GM18526 (cell line): ENCODE results near the gene SLC5A6.

Experiments used
- POLR2A ChIP-seq: IDR thresholded peaks from 3 replicates; pipeline ENCODE4 v1.6.1; 2011; ENCODE audit not compliant: insufficient read length; ENCODE audit errors: extremely low read depth

SLC5A6 gene

DNA sequence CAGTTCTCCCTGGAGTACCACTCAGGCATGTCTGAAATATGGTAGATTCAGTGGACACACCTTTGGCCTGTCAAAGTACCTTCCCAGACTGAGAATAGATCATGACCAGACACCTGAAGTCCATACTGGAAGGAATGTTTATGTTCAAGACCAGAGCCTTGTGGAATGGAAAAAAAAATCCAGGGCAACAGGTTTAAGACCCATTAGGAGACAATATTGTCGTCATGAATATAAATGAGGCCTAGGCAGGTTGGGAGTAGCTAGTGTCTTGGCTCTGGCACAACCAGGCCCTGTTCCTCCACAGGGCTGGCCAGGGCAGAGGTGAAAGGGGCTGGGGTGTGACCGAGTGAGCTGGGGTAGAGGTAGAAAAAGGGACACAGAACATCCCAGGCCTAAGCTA is 13.4 kb downstream of the SLC5A6 start:
- no peak for TF ChIP-seq POLR2A

DNA sequence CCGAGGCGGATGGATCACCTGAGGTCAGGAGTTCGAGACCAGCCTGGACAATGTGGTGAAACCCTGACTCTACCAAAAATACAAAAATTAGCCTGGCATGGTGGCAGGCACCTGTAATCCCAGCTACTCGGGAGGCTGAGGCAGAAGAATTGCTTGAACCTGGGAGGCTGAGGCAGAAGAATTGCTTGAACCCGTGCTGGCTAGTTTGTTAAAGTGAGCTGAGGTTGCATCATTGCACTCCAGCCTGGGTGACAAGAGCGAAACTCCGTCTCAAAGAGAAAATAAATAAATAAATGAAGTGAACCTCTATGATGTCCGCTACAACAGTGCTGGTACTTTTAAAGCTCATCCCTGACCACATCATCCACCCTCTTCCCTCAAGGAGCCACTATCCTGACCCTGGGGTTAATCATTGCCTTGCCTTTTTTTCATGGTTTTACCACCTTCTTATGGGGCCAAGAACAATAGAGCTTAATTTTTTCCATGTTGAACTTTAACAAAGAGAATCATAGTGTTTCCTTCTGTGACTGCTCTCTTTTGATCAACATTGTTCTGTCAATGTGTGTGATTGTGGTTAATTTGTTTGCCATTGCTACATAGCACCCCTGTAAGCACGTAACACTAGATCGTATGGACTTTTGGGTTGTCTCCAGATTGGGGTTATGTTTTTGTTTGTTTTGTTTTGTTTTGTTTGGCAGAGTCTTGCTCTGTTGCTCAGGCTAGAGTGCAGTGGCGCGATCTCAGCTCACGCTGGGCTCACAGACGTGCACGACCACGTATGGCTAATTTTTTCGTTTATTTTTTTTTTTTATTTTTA is 17.3 kb downstream of the SLC5A6 start:
- TF ChIP-seq POLR2A = no peak

DNA sequence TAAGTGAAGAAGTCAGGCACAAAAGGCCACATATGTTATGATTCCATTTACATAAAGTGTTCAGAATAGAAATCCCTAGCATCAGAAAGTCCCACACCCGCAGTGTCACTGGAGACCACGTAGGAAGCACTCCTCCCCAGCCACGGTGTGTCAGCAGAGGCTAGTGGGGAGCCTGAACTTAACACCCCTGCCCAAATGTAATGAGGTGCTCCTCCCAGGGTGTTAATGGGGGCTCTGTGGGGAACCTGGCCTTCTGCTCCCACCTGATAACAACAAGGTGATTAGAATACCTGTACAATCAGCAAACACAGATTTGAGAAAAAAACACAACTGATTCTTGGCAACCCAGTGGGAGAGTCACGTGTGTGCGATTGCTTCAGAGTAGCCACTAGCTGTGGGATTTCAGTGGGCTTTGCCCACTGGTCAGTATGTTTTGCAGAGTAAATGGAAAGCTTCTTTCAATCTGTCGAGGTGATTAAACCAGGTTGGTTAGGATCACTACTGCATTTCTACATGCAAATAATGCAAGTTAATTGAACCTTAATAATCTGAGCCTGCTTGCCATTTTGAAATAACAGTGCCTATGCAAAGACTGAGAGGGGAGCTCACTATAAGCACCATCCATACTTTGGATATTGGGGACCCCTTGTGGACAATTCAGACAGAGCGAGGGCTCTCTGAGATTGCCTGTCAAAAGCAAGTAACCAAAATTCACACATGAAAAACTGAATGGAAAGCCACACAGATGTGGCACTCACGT is 20.8 kb downstream of the SLC5A6 start:
- TF ChIP-seq POLR2A = no peak

DNA sequence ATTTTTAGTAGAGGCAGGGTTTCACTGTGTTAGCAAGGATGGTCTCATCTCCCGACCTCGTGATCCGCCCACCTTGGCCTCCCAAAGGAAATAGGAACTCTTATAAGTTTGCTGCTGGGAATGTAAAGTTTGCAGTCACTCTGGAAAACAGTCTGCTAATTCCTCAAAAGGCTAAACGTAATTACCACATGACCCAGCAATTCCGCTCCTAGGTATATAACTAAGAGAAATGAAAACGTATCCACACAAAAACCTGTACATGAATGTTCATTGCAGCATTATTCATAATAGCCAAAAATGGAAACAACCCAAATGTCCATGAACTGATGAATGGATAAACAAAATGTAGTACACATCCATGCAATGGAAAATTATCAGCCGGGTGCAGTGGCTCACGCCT is 22.1 kb downstream of the SLC5A6 start:
- no peak for TF ChIP-seq POLR2A

DNA sequence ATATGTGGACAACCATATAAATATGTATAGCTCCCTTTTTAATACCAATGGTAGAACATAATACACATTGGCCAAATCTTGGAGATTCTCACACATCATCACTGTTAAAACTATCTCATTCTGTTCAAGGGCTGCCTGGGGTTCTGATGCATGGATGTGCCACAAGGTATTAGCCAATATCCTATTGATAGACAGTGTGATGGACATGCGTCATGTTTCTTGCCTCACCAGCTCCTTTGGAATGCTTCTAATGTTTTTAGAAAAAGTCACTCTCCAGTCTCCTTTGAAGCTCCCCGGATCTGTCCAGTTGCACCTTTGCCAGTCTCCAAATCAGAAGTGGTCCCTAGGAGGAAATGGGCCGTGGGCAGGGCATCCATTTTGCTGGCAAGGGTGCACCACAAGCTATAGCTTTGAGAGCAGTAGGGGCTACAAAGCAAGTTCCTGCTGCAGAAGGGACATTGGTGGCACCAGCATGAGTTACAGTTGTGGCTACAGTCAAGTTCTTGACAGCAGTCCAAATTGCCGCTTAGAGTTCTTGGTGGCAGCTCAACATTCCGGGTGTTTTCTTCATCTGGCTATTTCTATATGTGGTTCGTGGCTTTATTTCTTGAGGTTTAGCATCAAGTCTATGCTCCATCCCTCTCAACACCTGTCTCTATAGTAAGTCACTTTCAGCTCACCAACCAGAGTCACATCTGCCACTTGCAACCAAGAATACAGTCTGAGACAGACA is 25.3 kb downstream of the SLC5A6 start:
- TF ChIP-seq POLR2A = no peak

DNA sequence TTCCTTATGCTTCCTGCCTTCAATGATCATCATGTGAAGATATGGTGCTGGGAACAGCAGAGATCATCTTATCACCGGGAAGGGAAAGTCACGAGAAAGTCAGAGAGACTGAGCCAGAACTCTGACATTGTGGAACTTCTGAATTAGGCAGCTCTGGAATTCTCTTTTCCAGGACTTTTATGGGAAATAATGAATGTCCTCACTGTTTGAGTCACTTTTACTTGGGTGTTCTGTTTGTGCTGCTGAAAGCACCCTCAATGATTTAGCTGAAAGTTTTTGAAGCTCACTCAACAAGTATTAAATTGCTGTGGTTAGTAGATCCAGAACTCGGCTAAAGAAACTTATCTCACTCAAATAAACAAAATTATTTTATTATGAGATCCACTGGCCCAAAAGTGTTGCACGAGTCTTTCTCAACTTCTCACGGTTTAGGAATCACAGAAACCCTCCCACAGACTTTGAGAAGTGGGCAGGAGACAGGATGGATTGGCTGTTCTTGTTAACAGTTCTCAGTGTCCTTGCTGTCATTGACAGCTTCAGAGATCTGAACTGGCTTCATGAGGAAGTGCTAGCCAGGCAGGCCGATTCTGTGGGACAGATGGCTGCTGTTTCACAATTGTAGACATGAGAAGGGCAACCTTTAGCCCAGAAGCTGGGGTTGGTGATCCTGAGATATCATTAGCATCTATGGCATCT is 26.6 kb downstream of the SLC5A6 start:
- TF ChIP-seq POLR2A = no peak

DNA sequence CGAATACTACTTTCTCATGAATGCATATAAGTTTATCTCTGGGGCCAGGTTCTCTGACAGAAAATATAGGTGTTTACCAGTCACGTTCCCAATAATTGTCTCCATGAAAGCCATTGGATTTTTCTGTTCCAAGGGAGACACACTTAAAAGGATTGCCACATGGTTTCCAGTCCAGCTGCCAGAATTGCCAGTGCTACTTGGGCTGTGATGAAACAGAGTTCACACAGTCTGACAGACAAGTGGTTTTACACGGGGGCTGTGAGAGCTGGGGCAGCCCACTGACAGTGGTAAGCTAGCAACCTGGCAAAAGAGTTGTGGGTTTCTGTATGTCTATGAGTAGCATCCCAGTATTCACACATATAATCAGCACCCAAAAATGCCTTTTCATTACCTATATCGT is 28.0 kb downstream of the SLC5A6 start:
- no peak for TF ChIP-seq POLR2A

DNA sequence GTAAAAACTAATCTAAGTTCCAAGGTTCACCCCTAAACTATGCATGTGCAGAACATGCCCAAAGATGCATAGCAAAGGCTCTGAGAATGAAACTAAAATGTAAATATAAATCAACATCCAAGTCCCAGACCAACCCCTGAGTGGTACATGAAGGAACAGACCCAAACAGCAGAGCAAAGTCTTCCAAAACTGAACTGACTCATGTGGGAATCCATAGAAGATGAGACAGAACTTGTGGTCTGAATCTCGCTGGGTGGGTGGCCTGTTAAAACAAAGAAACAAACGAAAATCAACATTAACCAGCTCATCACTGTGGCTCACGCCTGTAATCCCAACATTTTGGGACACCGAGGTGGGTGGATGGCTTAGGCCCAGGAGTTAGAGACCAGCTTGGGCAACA is 29.7 kb downstream of the SLC5A6 start:
- TF ChIP-seq POLR2A = no peak

DNA sequence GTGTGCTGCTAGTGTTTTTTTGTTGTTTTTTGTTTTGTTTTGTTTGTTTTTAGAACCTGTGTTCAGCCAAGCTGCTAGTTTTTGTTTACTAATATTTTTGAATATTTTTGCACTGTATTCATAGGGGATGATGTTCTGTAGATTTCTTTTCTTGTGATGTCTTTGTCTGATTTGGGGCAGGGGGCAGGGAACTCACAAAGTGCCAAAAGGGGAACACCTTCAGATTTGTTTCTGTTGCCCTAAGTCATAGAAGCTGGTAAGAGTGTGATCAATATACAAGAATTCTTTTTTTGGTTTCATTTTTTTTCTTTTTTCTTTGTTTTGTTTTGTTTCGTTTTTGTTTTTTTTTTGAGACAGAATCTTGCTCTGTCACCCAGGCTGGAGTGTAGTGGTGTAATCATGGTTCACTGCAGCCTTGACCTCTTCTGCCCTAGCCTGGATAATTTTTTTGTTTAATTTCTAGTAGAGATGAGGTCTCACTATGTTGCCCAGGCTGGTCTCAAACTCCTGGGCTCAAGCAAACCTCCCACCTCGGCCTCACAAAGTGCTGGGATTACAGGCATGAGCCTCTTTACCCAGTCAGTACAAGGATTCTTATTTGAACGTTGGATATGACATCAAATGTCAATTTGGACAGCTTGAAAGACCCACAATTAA is 32.6 kb downstream of the SLC5A6 start:
- no peak for TF ChIP-seq POLR2A

DNA sequence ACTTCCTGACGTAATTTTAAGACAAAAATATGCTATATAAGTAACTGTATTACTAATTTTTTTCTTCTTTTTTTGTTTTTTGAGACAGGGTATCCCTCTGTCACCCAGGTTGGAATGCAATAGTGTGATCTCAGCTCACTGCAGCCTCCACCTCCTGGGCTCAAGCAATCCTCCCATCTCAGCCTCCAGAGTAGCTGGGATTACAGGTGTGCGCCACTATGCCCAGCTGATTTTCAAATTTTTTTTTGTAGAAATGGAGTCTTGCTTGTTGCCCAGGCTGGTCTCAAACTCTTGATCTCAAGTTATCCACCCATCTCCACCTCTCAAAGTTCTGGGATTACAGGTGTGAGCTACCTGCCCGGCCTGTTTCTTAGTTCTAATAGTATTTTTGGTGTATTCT is 33.6 kb downstream of the SLC5A6 start:
- TF ChIP-seq POLR2A = no peak

DNA sequence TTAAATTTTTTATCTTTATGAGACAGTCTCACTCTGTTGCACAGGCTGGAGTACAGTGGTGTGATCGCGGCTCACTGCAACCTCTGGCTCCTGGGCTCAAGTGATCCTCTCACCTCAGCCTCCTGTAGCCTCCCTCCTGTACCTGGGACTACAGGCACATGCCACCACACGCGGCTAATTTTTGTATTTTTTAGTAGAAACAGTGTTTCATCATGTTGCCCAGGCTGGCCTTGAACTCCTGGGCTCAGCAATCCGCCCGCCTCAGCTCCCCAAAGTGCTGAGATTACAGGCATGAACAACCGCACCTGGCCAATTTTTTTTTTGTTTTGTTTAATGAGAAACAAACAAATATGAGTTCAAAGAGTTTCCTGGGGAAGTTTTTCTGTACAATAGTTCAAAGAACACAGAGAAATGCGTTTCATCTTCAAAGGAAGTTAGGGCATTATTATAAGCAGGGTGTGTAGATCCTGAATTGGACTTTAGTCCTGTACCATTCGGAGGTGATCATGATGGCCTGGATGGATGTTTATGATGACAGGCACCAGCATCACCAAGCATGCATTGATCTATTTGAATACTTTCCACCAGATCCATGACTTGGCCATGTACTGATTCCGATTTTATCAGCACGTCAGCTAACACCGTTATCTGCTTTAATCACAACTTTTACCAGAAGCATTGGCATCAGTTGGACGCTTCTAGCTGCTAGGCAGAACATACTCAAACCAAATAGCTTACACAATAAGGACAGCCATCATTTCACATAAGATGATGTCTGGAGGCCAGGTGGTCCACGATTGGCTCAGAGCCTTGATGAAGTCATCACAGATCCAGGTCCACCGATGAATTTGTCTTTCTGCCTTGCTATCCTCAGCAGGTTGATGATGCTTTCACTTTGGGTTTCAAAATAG is 34.4 kb downstream of the SLC5A6 start:
- TF ChIP-seq POLR2A = no peak

DNA sequence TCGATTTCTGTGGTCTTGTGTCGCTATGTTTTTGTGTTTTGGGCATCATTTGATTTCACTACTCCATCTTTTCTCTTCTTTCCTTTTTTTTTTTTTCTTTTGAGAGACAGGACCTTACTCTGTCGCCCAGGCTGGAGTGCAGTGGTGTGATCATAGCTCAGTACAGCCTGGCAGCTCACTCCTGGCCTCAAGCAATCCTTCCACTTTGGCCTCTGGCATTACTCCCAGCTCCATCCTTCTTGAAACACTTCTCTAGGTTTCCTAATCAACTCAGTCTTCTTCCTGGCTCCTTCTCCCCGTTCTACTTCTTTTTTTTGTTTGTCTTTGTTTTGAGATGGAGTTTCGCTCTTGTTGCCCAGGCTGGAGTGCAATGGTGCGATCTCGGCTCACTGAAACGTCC is 36.7 kb downstream of the SLC5A6 start:
- TF ChIP-seq POLR2A = no peak

DNA sequence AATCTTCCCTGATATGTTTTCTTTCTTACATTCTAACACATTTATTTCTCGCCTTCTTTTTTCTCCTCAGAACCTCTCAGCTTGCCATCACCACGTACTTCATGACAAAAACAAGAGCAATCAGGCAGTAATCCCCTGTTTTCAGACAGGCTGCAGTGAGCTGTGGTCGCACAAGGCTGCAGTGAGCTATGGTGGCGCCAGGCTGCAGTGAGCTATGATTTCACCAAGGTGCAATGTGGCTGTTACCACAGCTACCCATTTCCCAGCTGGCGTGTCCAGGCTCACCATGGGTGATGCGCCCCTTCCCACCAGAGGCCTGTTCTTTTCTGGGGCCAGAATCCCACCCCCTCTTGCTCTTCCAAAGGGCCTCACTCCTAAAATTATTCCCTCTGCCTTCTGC is 37.4 kb downstream of the SLC5A6 start:
- TF ChIP-seq POLR2A = no peak

DNA sequence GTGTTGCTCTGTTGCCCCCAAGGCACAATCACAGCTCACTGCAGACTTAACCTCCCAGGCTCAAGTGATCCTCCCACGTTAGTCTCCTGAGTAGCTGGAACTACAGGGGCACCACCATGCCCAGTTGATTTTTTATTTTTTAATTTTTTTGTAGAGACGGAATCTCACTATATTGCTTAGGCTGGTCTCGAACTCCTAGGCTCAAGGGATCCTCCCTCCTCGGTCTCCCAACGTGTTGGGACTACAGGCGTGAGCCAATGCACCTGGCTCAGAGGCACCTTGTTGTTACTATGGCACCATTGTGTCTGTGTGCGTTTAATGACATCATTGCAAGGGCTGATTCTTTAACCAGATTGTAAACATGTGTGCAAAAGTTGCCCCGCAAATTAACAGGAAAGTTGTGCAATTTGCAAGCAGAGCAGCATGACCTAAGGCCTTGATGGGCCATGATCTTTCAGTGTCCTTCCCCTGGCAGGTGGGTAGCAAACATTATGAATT is 40.7 kb downstream of the SLC5A6 start:
- no peak for TF ChIP-seq POLR2A
